GM19238 (cell line): ENCODE data around the gene SPON1.
"Not testable (repeated sequence)": the region's sequence is repeated elsewhere in the genome, so short reads cannot be mapped to it uniquely, and the experiment has no call there.

ENCODE experiments used
- DNase-seq: peaks from one replicate; pipeline ENCODE4 v3.0.0; 2011; ENCODE audit warnings: low spot score; ENCODE audit not compliant: insufficient read length

Gene SPON1

DNA sequence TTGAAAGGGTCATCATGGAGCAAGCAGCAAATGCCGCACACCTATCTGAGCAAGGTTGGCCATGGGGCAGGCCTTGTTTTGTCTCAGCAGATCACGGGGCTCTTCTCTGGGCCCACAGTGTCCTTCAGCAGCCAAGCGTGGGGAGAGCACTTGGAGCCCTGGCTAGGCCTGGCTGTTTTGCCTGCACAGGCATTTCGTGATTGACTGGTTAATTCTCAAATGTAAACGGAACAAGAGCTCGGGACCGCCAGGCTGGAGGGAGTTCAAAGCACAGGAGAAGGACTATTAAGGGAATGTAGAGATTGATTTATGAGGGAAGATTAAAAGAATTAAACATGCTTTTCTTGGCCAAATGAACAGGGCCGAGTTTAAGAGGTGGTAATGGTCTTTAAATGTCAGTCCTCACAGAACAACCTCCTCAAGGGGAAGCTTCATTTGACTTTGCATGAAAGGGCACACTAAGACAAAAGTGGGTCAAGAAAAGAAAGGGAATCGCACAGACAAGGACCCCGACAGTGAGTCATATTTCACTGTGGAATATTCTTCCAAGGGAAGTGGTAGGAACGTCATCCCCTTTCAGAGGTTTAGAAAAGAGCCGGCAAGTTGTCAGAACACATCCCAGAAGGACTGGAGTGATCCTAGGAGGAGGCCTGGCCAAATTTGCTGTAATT, 20.7 kb downstream of the SPON1 start:
- no peak for DNase-seq

DNA sequence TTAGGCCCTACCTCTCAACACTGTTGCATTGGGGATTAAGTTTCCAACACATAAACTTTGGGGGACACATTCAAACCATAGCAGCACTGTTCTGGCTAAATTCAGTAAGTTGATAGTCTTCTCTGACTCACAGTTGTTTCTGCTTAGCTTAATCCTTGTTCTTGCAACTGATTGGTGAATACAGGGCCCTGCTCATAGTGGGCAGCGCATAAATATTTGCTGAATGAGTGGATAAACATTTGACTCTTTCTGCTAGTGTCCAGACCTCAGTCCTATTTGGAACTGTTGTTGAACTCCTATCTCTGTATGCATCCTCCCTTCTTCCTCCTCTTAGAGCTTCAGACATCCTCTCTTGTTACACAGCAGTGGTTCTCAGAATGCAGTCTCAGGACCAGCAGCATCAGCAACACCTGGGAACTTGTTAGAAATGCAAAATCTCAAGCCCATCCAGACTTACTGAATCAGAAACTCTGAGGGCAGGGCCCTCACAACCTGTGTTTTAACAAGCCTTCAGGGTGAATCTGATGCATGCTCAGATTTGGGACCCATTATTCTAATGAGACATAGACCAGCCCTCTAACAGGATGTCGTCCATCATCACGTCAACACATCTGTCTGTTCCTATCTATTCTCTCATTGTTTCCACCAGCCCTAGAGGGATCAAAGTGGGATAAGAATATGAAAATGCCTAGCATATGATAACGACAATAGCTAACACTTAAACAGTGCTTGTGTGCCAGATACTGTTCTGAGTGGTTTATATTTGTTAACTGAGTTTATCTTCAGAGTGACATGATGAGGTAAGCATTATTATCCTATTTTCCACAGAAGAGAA, 22.3 kb downstream of the SPON1 start:
- no peak for DNase-seq

DNA sequence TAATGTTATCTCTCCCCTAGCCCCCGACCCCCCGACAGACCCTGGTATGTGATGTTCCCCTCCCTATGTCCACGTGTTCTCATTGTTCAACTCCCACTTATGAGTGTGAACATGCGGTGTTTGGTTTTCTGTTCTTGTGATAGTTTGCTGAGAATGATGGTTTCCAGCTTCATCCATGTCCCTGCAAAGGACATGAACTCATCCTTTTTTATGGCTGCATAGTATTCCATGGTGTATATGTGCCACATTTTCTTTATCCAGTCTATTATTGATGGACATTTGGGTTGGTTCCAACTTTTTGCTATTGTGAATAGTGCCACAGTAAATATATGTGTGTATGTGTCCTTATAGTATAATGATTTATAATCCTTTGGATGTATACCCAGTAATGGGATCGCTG, 24.2 kb downstream of the SPON1 start:
- DNase-seq = not testable (repeated sequence)

DNA sequence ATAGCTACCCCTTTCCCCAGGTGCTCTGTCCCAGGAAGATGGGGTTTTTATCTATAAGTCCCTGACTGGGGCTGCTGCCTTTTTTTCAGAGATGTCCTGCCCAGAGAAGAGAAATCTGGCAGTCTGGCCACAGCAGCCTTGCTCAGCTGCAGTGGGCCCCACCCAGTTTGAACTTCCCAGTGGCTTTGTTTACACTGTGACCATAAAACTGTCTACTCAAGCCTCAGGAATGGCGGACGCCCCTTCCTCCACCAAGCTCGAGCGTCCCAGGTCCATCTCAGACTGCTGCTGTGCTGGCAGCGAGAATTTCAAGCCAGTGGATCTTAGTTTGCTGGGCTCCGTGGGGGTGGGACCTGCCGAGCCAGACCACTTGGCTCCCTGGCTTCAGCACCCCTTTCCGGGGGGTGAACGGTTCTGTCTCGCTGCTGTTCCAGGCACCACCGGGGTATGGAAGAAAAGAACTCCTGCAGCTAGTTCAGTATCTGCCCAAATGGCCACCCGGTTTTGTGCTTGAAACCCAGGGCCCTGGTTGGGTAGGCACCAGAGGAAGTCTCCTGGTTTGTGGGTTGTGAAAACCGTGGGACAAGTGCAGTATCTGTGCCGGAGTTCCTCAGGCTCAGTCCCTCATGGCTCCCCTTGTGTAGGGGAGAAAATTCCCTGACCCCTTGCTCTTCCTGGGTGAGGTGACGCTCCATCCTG, 29.8 kb downstream of the SPON1 start:
- not testable (repeated sequence) for DNase-seq

DNA sequence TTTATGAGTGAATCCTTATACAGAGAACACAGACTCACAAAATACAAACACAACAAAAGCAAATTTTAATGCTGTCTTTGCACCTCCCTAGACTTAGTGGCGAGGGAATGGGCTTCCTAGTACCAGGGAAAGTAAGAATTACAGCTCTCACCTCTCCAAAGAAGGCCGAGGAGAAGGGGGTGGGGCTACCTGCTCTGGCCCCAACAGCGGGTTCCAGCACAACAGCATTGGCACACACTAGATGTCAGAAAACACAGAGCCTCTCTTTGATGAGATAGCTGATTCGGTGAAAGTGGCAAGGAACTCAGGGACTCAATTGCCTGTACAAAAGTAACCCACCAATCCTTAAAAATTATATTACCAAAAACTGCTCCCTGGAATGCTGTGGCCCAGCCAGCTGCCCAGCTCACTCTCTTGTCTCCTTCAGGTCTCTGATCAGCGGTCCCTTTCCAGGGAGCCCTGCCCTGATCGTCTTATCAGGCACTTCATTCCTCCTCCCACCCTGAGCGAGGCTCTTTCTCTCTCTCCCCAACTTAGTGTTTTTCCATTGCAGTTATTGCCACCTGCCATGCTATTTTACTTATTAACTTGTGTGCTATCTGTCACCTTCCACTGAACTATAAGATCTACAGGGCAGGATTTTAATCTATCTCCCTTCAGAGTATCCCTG, 30.7 kb downstream of the SPON1 start:
- no peak for DNase-seq

DNA sequence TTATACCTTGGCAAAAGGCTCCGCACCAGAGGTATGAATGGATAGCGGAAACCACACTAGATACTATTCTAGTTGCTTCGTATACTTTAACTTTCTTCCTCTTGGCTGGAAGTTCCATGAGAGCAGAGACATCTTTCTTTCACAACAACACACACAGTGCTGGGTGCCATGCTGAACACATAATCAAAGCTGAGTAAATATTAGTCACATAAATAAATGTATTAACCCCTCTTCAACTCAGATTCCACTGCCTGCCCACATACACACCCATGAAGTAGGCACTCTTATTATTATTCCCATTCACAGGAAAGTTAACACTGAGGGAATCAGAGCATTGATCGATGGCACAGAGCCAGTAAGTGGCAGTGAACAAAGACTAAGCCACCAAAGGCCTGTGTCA, 35.4 kb downstream of the SPON1 start:
- DNase-seq = no peak

DNA sequence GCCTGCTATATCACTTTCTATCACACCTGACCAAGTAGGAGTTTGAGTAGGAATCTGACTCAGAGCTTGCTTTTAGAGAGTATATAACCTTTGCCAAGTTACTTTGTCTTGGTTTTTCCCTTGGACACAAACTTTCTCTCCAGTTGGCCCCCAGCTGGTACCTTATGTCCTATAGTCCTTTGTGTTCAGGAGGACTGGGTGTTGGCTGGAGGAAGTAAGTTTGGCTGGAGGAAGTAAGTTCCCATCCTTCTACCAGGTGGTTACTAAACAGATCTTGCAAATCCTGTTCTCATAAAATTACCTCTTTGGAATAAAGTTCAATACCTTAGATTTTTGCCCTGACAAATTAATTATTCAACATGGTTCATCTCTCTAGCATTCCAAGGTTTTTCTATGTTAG, 37.2 kb downstream of the SPON1 start:
- DNase-seq = no peak

DNA sequence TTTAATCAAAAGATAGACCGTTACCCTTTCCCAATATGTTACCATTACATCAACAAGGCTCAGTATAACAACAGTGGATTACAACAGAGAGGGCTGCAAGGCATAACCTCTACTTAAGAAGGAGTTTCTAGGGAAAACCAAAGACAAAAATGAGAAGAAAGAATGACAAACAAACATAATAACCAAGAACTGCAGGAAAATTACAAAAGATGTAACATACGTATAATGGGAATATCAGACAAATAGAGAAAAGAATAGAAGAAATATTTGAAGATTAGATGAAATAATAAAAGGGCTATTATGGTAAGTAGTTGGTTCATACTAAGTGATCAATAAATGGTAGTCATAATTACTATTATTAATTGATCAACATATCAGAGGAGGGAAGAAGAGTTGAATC, 39.1 kb downstream of the SPON1 start:
- DNase-seq = no peak

DNA sequence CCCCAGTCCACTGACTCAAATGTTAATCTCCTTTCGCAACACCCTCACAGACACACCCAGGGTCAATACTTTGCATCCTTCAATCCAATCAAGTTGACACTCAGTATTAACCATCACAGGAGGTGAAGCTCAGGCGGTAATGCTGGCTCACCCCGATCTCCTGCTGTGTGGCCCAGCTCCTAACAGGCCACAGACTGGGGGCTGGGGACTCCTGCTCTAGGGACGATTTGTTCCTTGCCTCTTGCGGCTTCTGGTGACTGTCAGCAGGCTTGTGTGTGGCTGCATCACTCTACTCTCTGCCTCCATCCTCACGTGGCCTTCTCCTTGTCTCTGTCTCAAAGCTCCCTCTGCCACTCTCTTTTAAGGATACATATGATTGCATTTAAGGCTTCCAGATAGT, 45.0 kb downstream of the SPON1 start:
- no peak for DNase-seq

DNA sequence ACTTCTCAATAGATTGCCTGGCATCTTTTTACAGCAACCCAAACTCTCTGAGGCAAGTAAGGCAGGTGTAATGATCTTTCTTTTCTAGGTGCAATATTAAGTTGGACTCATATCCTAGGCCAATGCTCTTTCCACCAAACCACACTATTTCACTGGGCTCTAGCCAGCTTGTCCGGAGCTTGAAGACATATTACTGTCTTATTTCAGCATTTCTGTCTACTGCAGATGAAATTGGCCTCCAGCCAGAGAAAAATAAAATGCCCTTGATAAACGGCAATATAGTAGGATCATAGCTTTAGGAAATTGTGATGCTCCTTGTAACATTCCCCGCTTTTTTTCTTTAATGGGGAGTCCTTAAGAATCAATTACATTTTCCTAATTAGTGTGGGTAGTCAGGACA, 48.1 kb downstream of the SPON1 start:
- no peak for DNase-seq

DNA sequence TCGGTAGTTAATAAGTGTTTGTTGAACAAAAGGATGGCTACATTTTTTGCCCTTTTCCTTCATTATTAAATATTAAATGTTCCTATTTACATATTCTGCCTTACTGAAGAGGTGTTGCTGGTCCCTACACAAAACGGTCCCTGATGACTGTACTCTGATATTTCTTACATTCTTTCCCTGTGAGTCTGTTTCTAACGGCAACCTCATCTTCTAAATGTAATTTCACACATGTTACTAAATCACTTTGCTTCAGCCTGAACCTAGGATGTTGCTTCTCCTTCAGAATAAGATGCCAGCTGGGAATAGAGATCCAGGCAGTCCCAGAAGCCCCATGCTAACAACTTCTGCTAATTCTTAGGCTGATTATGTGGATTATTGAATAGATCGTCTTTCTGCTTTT, 50.3 kb downstream of the SPON1 start:
- DNase-seq = no peak

DNA sequence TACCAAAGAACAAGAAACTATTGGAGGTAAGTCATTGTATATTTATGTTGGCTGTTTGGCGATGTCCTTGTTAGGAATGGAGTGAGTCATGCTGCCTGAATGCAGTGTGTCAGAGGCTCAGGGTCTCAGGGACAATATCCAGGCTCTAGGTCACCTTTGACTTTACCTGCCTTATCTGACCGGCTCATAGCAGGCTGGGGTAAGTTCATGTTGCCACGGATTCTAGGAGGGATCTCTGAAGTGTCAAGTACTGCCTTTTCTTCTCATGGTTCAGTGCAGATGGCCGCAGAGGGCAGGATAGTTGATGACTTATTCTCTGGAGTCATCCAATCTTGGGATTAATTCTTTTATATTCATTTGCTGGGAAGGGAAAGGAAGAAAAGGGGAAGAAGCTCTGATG, 53.2 kb downstream of the SPON1 start:
- DNase-seq = no peak

DNA sequence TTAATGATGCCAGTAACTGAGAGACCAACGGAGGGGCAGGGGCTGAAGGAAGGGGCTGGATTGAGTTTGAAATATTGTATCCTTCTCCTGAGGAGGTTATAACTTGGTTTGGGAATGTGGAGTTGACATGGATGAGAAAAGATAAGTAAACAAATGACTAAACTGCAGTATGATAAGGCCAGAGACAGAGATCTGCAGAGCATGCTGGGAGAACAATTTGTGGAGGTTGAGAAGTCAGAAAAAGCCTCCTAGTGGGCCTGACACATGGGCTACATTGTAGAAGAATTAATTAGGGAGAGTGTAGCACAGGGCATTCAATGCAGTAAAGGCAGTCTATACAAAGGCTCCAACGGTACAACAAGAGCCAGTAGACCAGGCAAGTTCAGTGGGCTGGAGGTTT, 55.9 kb downstream of the SPON1 start:
- no peak for DNase-seq

DNA sequence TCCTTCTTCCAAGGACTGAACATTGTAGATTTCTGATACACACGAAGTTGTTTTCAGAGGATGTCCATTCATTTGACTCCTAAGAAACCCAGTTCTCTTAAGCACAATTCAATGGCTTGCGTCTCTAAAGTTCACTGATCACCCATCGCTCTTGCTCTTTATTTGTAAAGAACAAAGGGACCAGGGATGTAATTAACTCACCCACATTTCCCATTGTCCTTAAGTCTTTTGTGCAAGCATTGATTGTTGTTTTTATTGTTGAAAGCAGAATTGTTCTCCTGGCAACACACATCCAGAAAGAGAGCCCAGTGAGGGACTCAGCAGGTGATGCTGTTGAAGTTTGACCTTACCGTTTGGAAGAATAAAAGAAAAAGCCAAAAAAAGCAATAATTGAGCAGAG, 59.2 kb downstream of the SPON1 start:
- no peak for DNase-seq

DNA sequence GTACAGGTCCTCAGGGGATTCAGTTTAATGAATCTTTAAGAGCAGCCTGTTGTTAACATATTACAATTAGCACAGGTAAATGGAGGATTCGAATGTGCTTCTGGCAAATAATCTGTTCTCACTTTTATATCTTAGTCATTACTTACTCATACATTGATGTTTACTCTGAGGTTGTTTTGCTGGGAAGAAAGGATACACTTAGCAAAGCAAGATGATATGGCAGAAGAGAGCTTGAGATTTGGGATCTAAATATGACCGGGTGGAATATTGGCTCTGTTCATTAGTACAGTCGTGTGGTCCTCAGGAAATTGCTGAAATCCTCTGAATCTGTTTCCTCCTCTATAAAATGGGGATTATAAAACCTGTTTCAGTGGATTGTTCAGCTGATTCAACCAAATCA, 59.7 kb downstream of the SPON1 start:
- no peak for DNase-seq

DNA sequence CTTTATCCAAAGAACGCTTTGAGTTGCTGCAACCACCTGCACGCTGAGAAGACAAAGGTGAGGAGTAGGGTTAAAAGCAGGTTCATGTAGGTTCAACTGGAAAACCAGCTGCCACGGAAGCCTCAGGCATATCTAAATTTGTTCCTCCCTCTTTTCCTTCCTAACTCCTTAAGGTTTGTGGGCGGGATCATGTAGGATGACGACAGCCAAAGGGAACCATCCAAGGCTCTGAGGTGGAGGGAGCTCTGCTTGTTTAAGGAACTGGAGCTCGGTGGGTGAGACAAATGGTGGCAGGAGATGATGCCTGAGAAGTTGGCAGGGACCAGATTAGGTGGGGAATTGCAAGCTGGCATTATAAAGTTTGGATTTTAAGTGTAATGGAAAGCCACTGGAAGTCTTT, 60.3 kb downstream of the SPON1 start:
- no peak for DNase-seq

DNA sequence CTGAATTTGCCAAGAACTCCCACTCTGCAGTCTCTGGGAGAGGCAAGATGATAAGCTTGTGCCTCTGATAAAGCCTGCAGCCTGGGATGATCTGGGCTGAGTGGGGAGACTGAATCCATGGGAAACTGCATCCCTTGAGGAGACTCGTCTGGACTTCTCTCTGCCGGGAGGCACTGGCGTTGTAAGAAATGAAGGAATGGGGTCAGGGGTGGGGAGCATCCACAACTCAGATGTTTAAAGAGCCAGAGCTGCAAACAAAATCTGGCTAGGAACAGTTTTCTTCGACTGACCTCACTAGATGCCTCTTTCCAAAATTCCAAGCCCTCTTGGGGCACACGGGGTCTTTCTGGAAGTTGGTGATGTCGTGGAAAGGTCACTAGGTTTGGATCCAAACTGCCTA, 64.4 kb downstream of the SPON1 start:
- DNase-seq = no peak

DNA sequence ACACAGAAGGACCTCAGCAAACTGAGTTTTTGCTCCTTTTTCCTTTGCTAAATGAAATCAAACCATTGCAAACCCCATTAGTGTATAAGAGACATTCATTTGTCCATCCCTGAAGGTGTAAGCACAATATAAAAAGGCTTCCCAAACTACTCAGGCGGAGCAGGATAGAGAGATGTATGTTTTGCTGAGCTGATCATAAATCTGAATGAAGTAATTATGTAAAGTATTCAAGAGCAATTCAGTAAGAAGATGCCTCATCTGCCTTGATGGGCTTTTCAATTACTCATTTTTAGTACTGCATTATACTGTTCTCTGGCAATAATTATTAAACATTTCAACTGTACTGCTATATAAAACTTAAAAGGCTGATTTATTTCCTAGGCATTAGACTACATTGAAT, 65.0 kb downstream of the SPON1 start:
- DNase-seq = no peak

DNA sequence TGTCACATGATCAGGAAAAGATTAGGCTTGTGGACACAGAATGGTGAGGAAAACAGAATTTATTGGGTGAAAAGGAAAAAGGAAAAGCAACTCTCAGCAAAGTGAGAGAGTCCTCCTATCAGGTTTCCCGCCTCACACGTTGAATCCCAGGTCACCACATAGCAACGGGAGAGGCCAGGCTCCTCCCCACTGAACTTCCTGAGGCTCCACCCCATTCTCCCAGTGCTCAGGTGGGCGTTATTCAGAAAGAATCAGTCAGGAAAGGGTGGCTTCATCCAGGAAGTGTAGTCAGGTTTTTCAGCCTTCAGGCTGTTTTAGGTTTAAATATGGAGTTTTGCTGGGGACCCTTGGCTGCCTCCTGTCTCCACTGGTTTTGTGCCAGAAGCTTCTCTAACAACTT, 66.9 kb downstream of the SPON1 start:
- no peak for DNase-seq

DNA sequence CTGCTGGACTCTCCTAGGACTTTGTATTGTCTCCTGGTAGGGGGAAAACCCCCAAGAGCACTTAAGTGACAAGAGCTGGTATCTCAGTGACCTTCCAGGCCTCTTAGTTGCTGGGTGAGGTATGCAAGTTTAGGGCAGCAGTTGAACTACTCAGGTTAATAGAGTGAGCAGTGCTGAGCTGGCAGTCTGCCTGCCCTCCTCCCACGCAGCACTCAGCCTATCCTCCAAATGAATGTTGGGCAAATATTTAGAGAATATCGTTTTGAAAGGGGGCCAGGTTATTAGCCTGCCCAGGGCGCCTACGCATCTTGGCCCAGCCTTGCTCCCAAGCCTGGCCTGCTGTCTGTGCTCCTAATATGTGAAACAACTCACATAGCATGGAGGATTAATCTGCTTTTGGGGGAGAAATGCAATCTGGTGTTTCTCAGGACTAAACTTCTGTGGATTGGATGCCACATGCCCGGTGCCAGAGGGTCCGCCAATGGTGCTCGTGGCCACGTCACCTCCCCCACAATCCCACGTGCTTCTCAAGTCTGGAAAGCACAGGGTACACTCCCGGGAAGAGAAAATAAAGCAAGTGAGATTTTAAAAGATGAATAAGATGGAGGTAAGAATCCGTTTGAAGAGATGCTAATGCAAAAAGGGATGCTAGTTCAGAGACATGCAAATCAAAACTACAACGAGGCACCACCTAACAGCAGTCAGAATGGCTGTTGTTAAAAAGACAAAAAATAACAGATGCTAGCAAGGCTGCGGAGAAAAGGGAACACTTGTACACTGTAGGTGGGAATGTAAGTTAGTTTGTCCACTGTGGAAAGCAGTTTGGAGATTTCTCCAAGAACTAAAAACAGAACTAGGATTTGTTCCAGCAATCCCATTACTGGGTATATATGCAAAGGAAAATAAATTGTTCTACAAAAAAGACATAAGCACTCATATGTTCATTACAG, 67.7 kb downstream of the SPON1 start:
- no peak for DNase-seq

DNA sequence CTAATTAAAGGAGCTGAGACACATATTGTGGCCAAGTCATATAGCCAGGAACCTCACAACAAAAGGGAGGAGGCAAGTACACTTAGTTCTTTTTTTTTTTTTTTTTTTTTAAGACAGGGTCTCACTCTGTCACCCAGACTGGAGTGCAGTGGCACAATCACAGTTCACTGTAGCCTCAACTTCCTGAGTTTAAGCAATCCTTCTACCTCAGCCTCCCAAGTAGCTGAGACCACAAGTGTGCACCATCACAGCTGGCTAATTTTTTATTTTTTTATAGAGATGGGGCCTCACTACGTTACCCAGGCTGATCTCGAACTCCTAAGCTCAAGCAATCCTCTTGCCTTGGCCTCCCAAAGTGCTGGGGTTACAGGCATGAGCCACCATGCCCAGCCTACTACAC, 73.0 kb downstream of the SPON1 start:
- not testable (repeated sequence) for DNase-seq
